AG04450 (cell line): Measurements from ENCODE around the gene SERTAD1. TPM values are rescaled to one million over a fixed set of nuclear protein-coding genes. Genes with fewer than 3 reads are reported as not detected.
A peak's percentile ranks its signal among the peaks of the same experiment; 100 is the strongest.
"Not testable (repeated sequence)": the region's sequence is repeated elsewhere in the genome, so short reads cannot be mapped to it uniquely, and the experiment has no call there.

Experiments
- CTCF ChIA-PET: fragments of 300-600, 350-600 bp; formaldehyde crosslinking; extraction: SDS; loops from one replicate; lab custom pipeline; 2022; ENCODE audit warnings: antibody characterized with exemption, inconsistent platforms; lab: Charles Lee
- POLR2A ChIA-PET: fragments of 350-600 bp; formaldehyde crosslinking; extraction: SDS; loops from one replicate; lab custom pipeline; 2021; ENCODE audit warnings: antibody characterized with exemption, inconsistent platforms; lab: Yijun Ruan, JAX
- DNase-seq: peaks from one replicate; pipeline ENCODE4 v3.0.0-alpha.2; 2011; ENCODE audit warnings: low read depth, low spot score
- H3K27ac ChIP-seq: one replicate; pipeline ENCODE4 v1.5.1; 2012; ENCODE audit warnings: low read depth, low read length, control low read depth
- H3K27me3 ChIP-seq: one replicate; pipeline ENCODE4 v1.6.0; 2012; ENCODE audit warnings: low read length; ENCODE audit not compliant: control insufficient read depth, insufficient read depth
- H3K4me3 ChIP-seq: 2 replicates; pipeline ENCODE4 v1.5.1; 2011; ENCODE audit warnings: mild to moderate bottlenecking, low read depth, low read length, control low read depth
- H3K9me3 ChIP-seq: 2 replicates; pipeline ENCODE4 v1.5.1; 2012; ENCODE audit warnings: low read length; ENCODE audit not compliant: control insufficient read depth, insufficient read depth
- CTCF ChIP-seq: IDR thresholded peaks from 2 replicates; pipeline ENCODE4 v1.5.1; 2011; ENCODE audit warnings: low read depth, low read length, control low read depth, inconsistent platforms
- polyA plus RNA-seq: library from polyadenylated mRNA; depleted of rRNA; stranded (reverse); fragments of >200 nt; gene quantifications from 2 replicates; pipeline ENCODE4 v1.2.3, GENCODE V29; 2011

Gene SERTAD1
- polyA plus RNA-seq, 1 experiment, result 11.9 TPM

GRCh38 chr19:40465025-40465556, 39.3 kb upstream of the SERTAD1 start:
- Histone ChIP-seq H3K9me3 (no peaks in the 10 kb centered on the region; the same call in 1 of the 2 replicates), H3K27ac (peak overlapping the region; percentile 71), H3K4me3 (peak overlapping the region; percentile 74), H3K27me3 (peaks cover 11% of the 10 kb centered on the region)
- no peak for DNase-seq
- ChIA-PET POLR2A (interaction anchor here (0.6 to 2.4 kb wide), 11 partner anchors 22 to 148 kb away, joined by 3 to 13 read pairs (median 4); partner anchors contain the start of genes C19orf47, PLD3 and SERTAD1), CTCF (interaction anchor here (1.1 to 3.9 kb wide), 12 partner anchors 11 to 169 kb away, joined by 4 to 49 read pairs (median 12); partner anchors contain the start of genes LTBP4 and SERTAD3)
- no peak for TF ChIP-seq CTCF

- TF ChIP-seq CTCF, result peak; percentile 89
- peak; percentile 77 for DNase-seq
- Histone ChIP-seq H3K4me3 (peak overlapping the region; percentile 74), H3K27ac (peak overlapping the region; percentile 71), H3K27me3 (peaks cover 11% of the 10 kb centered on the region), H3K9me3 (no peaks in the 10 kb centered on the region; the same call in 1 of the 2 replicates)
- ChIA-PET POLR2A (interaction anchor here (0.6 to 2.5 kb wide), 5 partner anchors 21 to 182 kb away, joined by 3 to 15 read pairs (median 4); partner anchors contain the start of gene SERTAD1), CTCF (interaction anchor here (0.6 to 3.9 kb wide), 25 partner anchors 10 to 325 kb away, joined by 3 to 49 read pairs (median 5); partner anchors contain the start of genes LTBP4 and SERTAD3)
Measured at GRCh38 chr19:40464059-40465024, 38.5 kb upstream of the SERTAD1 start.

GRCh38 chr19:40463587-40464037, 37.8 kb upstream of the SERTAD1 start:
- H3K4me3 ChIP-seq, H3K27ac ChIP-seq, DNase-seq, H3K9me3 ChIP-seq: not testable (repeated sequence)
- POLR2A ChIA-PET, result interaction anchor here (0.6 to 2.5 kb wide), 5 partner anchors 21 to 182 kb away, joined by 3 to 15 read pairs (median 3); partner anchors contain the start of gene SERTAD1
- CTCF ChIA-PET, result interaction anchor here (0.6 to 3.9 kb wide), 25 partner anchors 9 to 324 kb away, joined by 3 to 49 read pairs (median 5); partner anchors contain the start of genes LTBP4 and SERTAD3
- peaks cover 11% of the 10 kb centered on the region for H3K27me3 ChIP-seq

- POLR2A ChIA-PET, result no interaction called here
- Histone ChIP-seq H3K27me3 (no peaks in the 10 kb centered on the region), H3K9me3 (no peaks in the 10 kb centered on the region), H3K27ac (no peak overlapping the region), H3K4me3 (no peak overlapping the region)
- CTCF ChIA-PET, result no interaction called here
- DNase-seq, result no peak
- no peak for TF ChIP-seq CTCF
Measured at GRCh38 chr19:40461669-40462221, 36.0 kb upstream of the SERTAD1 start.

- no peak for TF ChIP-seq CTCF
- ChIA-PET POLR2A (no interaction called here), CTCF (no interaction called here)
- DNase-seq, result no peak
- Histone ChIP-seq H3K27ac (no peak overlapping the region), H3K27me3 (no peaks in the 10 kb centered on the region), H3K4me3 (no peak overlapping the region), H3K9me3 (no peaks in the 10 kb centered on the region)
Measured at GRCh38 chr19:40460185-40460584, 34.4 kb upstream of the SERTAD1 start.
